HepG2 (cell line): ENCODE measurements around the gene PPP1R7. TPM values are rescaled to one million over a fixed set of nuclear protein-coding genes. Genes with fewer than 3 reads are reported as not detected.
A peak's percentile ranks its signal among the peaks of the same experiment; 100 is the strongest.

Experiments used
- DR1 ChIP-seq: sonication (generic); formaldehyde crosslinking; IDR thresholded peaks from 2 replicates; pipeline ENCODE4 v1.8.0; 2021; ENCODE audit warnings: mild to moderate bottlenecking, missing genetic modification reagents, inconsistent platforms
- E2F1 ChIP-seq: sonication (generic); formaldehyde crosslinking; IDR thresholded peaks from 2 replicates; pipeline ENCODE4 v1.5.0; 2020; ENCODE audit warnings: missing genetic modification reagents
- FOXP4 ChIP-seq: sonication (generic); formaldehyde crosslinking; IDR thresholded peaks from 2 replicates; pipeline ENCODE4 v1.4.0; 2020; ENCODE audit warnings: missing genetic modification reagents
- HMGXB4 ChIP-seq, 2 experiments: sonication (generic) in 1 of 2; formaldehyde crosslinking in 1 of 2; IDR thresholded peaks; 2 replicates each; pipeline versions ENCODE4 v1.4.0 to v1.6.1; 2018 to 2020; ENCODE audit warnings: missing genetic modification reagents in 2 of 2, borderline replicate concordance in 1 of 2, low read depth in 1 of 2, mild to moderate bottlenecking in 1 of 2, missing biosample characterization in 1 of 2
- KAT7 ChIP-seq: IDR thresholded peaks from 2 replicates; pipeline ENCODE4 v1.6.1; 2018; ENCODE audit warnings: borderline replicate concordance, missing compliant biosample characterization
- KDM2A ChIP-seq: sonication (generic); formaldehyde crosslinking; IDR thresholded peaks from 2 replicates; pipeline ENCODE4 v1.4.0; 2020; ENCODE audit warnings: low read depth, missing genetic modification reagents, borderline replicate concordance
- KLF15 ChIP-seq: sonication (generic); formaldehyde crosslinking; IDR thresholded peaks from 2 replicates; pipeline ENCODE4 v1.8.1; 2023; ENCODE audit warnings: borderline replicate concordance, mild to moderate bottlenecking, inconsistent platforms, missing genetic modification reagents, mixed read lengths
- PRDM10 ChIP-seq: sonication (generic); formaldehyde crosslinking; IDR thresholded peaks from 2 replicates; pipeline ENCODE4 v1.4.0; 2020; ENCODE audit warnings: low read depth, missing genetic modification reagents
- REPIN1 ChIP-seq: sonication (generic); formaldehyde crosslinking; IDR thresholded peaks from 2 replicates; pipeline ENCODE4 v1.8.0; 2022; ENCODE audit warnings: missing genetic modification reagents, low read depth, mild to moderate bottlenecking, borderline replicate concordance
- ZBTB14 ChIP-seq: sonication (generic); formaldehyde crosslinking; IDR thresholded peaks from 2 replicates; pipeline ENCODE4 v1.4.0; 2020; ENCODE audit warnings: missing genetic modification reagents
- ZNF121 ChIP-seq: sonication (generic); formaldehyde crosslinking; IDR thresholded peaks from 2 replicates; pipeline ENCODE4 v1.5.0; 2020; ENCODE audit warnings: mild to moderate bottlenecking, missing genetic modification reagents
- ZNF550 ChIP-seq: sonication (generic); formaldehyde crosslinking; IDR thresholded peaks from 2 replicates; pipeline ENCODE4 v1.4.0; 2020; ENCODE audit warnings: mild to moderate bottlenecking, missing genetic modification reagents, borderline replicate concordance
- ZNF574 ChIP-seq: sonication (generic); formaldehyde crosslinking; IDR thresholded peaks from 2 replicates; pipeline ENCODE4 v1.4.0; 2020; ENCODE audit warnings: missing genetic modification reagents
- polyA plus RNA-seq, 8 experiments: library from polyadenylated mRNA; depleted of rRNA in 3 of 8; stranded (reverse) in 7 of 8; unstranded in 1 of 8; fragments of >200 nt; fragmentation: Illumina TruSeq in 4 of 8; extraction: Trizol in 4 of 8; gene quantifications; 2 replicates each; pipeline versions ENCODE4 v1.2.1 to v1.2.3, GENCODE V29; 2011 to 2016; ENCODE audit warnings: low read depth in 4 of 8, missing spikeins in 1 of 8, mixed read lengths in 1 of 8; ENCODE audit not compliant: insufficient read depth in 1 of 8
- total RNA-seq, 5 experiments: library from RNA; depleted of rRNA; stranded (reverse); fragments of >200 nt; fragmentation: Illumina TruSeq; extraction: Trizol; gene quantifications; 2 replicates each; pipeline ENCODE4 v1.2.3, GENCODE V29; 2016; ENCODE audit warnings: low read depth in 1 of 5

Gene PPP1R7
- total and polyA plus RNA-seq, 2 of the 13 experiments (the other 11 are each of a cell fraction or from before 2014, with no cell fraction given), result 33.3 to 67.9 TPM

- TF ChIP-seq PRDM10 (CRISPR knock-in tag) (no peak), KAT7 (CRISPR knock-in tag) (0 out of 2 replicates have a peak, but pooled peaks have one; percentile 53), REPIN1 (CRISPR knock-in tag) (peak; percentile 77; the same call in 1 of the 2 replicates), ZNF574 (CRISPR knock-in tag) (peak; percentile 52; the same call in 1 of the 2 replicates), ZNF550 (CRISPR knock-in tag) (peak; percentile 86; the same call in 1 of the 2 replicates), DR1 (0 out of 2 replicates have a peak, but pooled peaks have one; percentile 54), KLF15 (CRISPR knock-in tag) (peak; percentile 72), HMGXB4 (CRISPR knock-in tag; IDR thresholded peaks at IDR 0.05; ENCODE audit: borderline replicate concordance in 1 of 2, low read depth in 1 of 2) (peak; percentile 52 to 73), ZNF121 (peak; percentile 57), KDM2A (CRISPR knock-in tag) (peak; percentile 78), ZBTB14 (CRISPR knock-in tag) (peak; percentile 61; the same call in 1 of the 2 replicates), FOXP4 (CRISPR knock-in tag) (peak; percentile 46; the same call in 1 of the 2 replicates), E2F1 (CRISPR knock-in tag) (peak; percentile 95)
These were observed at the start of gene PPP1R7 (continued) for GRCh38 chr2:241149925-241150659.
